Activated naive CD4-positive, alpha-beta T cell treated with anti-CD3 and anti-CD28 coated beads, Interleukin-2, amount 10 ng/mL, durations not matched to agents 7 days and 5 days (primary cell): Measurements from ENCODE around the gene CDHR3.

Experiments used
- CTCF ChIA-PET: fragments of 350-600 bp; sonication (Branson Sonifier 250); formaldehyde crosslinking; loops from one replicate; lab custom pipeline; 2021; ENCODE audit warnings: antibody characterized with exemption; lab: Charles Lee
- DNase-seq: peaks from one replicate; pipeline ENCODE4 v3.0.0-alpha.2; 2020
- H3K27ac Mint-ChIP-seq: one replicate; pipeline ENCODE4 v1.8.0; 2021; ENCODE audit warnings: mild to moderate bottlenecking, moderate library complexity, mixed read lengths
- H3K27me3 Mint-ChIP-seq: one replicate; pipeline ENCODE4 v1.8.0; 2021; ENCODE audit warnings: mild to moderate bottlenecking, mixed read lengths
- H3K36me3 Mint-ChIP-seq: one replicate; pipeline ENCODE4 v1.8.0; 2021; ENCODE audit warnings: mixed read lengths
- H3K4me1 Mint-ChIP-seq: one replicate; pipeline ENCODE4 v1.8.0; 2021; ENCODE audit warnings: mixed read lengths
- H3K4me3 Mint-ChIP-seq: one replicate; pipeline ENCODE4 v1.8.0; 2021; ENCODE audit warnings: mild to moderate bottlenecking, moderate library complexity, mixed read lengths
- H3K9me3 Mint-ChIP-seq: one replicate; pipeline ENCODE4 v1.8.0; 2021; ENCODE audit warnings: mixed read lengths

CDHR3 gene

GRCh38 chr7:106065575-106066500, 102.8 kb downstream of the CDHR3 start:
- no peak for DNase-seq
- H3K27me3 Mint-ChIP-seq, result no peaks in the 10 kb centered on the region
- H3K4me3 Mint-ChIP-seq, result no peak overlapping the region
- CTCF ChIA-PET, result interaction anchor here (2.6 kb wide), 1 partner anchor 88 kb away, joined by 7 read pairs; no protein-coding TSS in a partner anchor
- H3K36me3 Mint-ChIP-seq, result no peaks in the 10 kb centered on the region
- H3K9me3 Mint-ChIP-seq, result no peaks in the 10 kb centered on the region
- no peak overlapping the region for H3K27ac Mint-ChIP-seq
- peaks cover 41% of the 10 kb centered on the region for H3K4me1 Mint-ChIP-seq

GRCh38 chr7:106067678-106068077, 104.6 kb downstream of the CDHR3 start:
- Mint-ChIP-seq H3K36me3 (peaks cover 1% of the 10 kb centered on the region), H3K27ac (no peak overlapping the region), H3K9me3 (no peaks in the 10 kb centered on the region), H3K4me1 (peaks cover 49% of the 10 kb centered on the region), H3K4me3 (no peak overlapping the region), H3K27me3 (no peaks in the 10 kb centered on the region)
- CTCF ChIA-PET, result no interaction called here
- no peak for DNase-seq

- Mint-ChIP-seq H3K27me3 (no peaks in the 10 kb centered on the region), H3K4me1 (peaks cover 49% of the 10 kb centered on the region), H3K36me3 (peaks cover 1% of the 10 kb centered on the region), H3K9me3 (no peaks in the 10 kb centered on the region), H3K4me3 (no peak overlapping the region), H3K27ac (no peak overlapping the region)
- CTCF ChIA-PET, result no interaction called here
- no peak for DNase-seq
Observed at GRCh38 chr7:106068538-106068961, 105.5 kb downstream of the CDHR3 start.

GRCh38 chr7:106068986-106069385, 105.9 kb downstream of the CDHR3 start:
- Mint-ChIP-seq H3K4me1 (peaks cover 49% of the 10 kb centered on the region), H3K27me3 (no peaks in the 10 kb centered on the region), H3K27ac (no peak overlapping the region), H3K9me3 (no peaks in the 10 kb centered on the region), H3K4me3 (no peak overlapping the region), H3K36me3 (peaks cover 1% of the 10 kb centered on the region)
- no peak for DNase-seq
- CTCF ChIA-PET, result no interaction called here

GRCh38 chr7:106069471-106070200, 106.6 kb downstream of the CDHR3 start:
- H3K4me3 Mint-ChIP-seq, result no peak overlapping the region
- no peaks in the 10 kb centered on the region for H3K27me3 Mint-ChIP-seq
- H3K4me1 Mint-ChIP-seq, result peaks cover 54% of the 10 kb centered on the region
- CTCF ChIA-PET, result interaction anchor here (1.2 kb wide), 1 partner anchor 12 kb away, joined by 3 read pairs; no protein-coding TSS in a partner anchor
- H3K9me3 Mint-ChIP-seq, result no peaks in the 10 kb centered on the region
- H3K27ac Mint-ChIP-seq, result peak overlapping the region; percentile 58
- no peak for DNase-seq
- H3K36me3 Mint-ChIP-seq, result peaks cover 1% of the 10 kb centered on the region

- Mint-ChIP-seq H3K27ac (no peak overlapping the region), H3K36me3 (peaks cover 1% of the 10 kb centered on the region), H3K4me3 (no peak overlapping the region), H3K9me3 (no peaks in the 10 kb centered on the region), H3K4me1 (peaks cover 56% of the 10 kb centered on the region), H3K27me3 (no peaks in the 10 kb centered on the region)
- CTCF ChIA-PET, result interaction anchor here (1.2 to 2.1 kb wide), 2 partner anchors 12 to 84 kb away, joined by 3 to 16 read pairs; no protein-coding TSS in a partner anchor
- no peak for DNase-seq
Observed at GRCh38 chr7:106070201-106070551, 107.1 kb downstream of the CDHR3 start.

GRCh38 chr7:106070567-106071254, 107.6 kb downstream of the CDHR3 start:
- H3K27me3 Mint-ChIP-seq, result no peaks in the 10 kb centered on the region
- no peak for DNase-seq
- H3K4me3 Mint-ChIP-seq, result peak overlapping the region; percentile 67
- no peaks in the 10 kb centered on the region for H3K9me3 Mint-ChIP-seq
- CTCF ChIA-PET, result interaction anchor here (0.6 to 2.1 kb wide), 5 partner anchors 13 to 85 kb away, joined by 3 to 16 read pairs (median 3); no protein-coding TSS in a partner anchor
- peaks cover 1% of the 10 kb centered on the region for H3K36me3 Mint-ChIP-seq
- H3K4me1 Mint-ChIP-seq, result peaks cover 56% of the 10 kb centered on the region
- H3K27ac Mint-ChIP-seq, result peak overlapping the region; percentile 99

- CTCF ChIA-PET, result interaction anchor here (0.6 to 2.1 kb wide), 7 partner anchors 11 to 84 kb away, joined by 3 to 16 read pairs (median 4); no protein-coding TSS in a partner anchor
- H3K4me3 Mint-ChIP-seq, result peak overlapping the region; percentile 67
- H3K27ac Mint-ChIP-seq, result peak overlapping the region; percentile 99
- H3K4me1 Mint-ChIP-seq, result peaks cover 58% of the 10 kb centered on the region
- DNase-seq, result peak; percentile 63
- peaks cover 1% of the 10 kb centered on the region for H3K36me3 Mint-ChIP-seq
- no peaks in the 10 kb centered on the region for H3K27me3 Mint-ChIP-seq
- no peaks in the 10 kb centered on the region for H3K9me3 Mint-ChIP-seq
Observed at GRCh38 chr7:106071356-106071998, 108.4 kb downstream of the CDHR3 start.

- Mint-ChIP-seq H3K27ac (peak overlapping the region; percentile 99), H3K9me3 (no peaks in the 10 kb centered on the region), H3K4me1 (peaks cover 61% of the 10 kb centered on the region)
Observed at GRCh38 chr7:106071999-106072714, 109.1 kb downstream of the CDHR3 start.

GRCh38 chr7:106072715-106073091, 109.6 kb downstream of the CDHR3 start:
- Mint-ChIP-seq H3K36me3 (peaks cover 1% of the 10 kb centered on the region), H3K4me1 (peaks cover 64% of the 10 kb centered on the region), H3K4me3 (no peak overlapping the region), H3K27ac (peak overlapping the region; percentile 99), H3K27me3 (no peaks in the 10 kb centered on the region), H3K9me3 (no peaks in the 10 kb centered on the region)
- no peak for DNase-seq
- CTCF ChIA-PET, result interaction anchor here (0.8 to 2.0 kb wide), 3 partner anchors 15 to 104 kb away, joined by 3 to 9 read pairs (median 4); no protein-coding TSS in a partner anchor

More at GRCh38 chr7:106071999-106072714, 109.1 kb downstream of the CDHR3 start:
- no peak for DNase-seq
- peaks cover 1% of the 10 kb centered on the region for H3K36me3 Mint-ChIP-seq
- peak overlapping the region; percentile 67 for H3K4me3 Mint-ChIP-seq
- no peaks in the 10 kb centered on the region for H3K27me3 Mint-ChIP-seq
- CTCF ChIA-PET, result interaction anchor here (0.8 to 2.1 kb wide), 5 partner anchors 14 to 104 kb away, joined by 3 to 16 read pairs (median 5); no protein-coding TSS in a partner anchor

- DNase-seq, result no peak
- peaks cover 64% of the 10 kb centered on the region for H3K4me1 Mint-ChIP-seq
- H3K27me3 Mint-ChIP-seq, result no peaks in the 10 kb centered on the region
- peak overlapping the region; percentile 60 for H3K27ac Mint-ChIP-seq
- no peak overlapping the region for H3K4me3 Mint-ChIP-seq
- CTCF ChIA-PET, result interaction anchor here (2.0 kb wide), 1 partner anchor 16 kb away, joined by 9 read pairs; no protein-coding TSS in a partner anchor
- peaks cover 1% of the 10 kb centered on the region for H3K36me3 Mint-ChIP-seq
- H3K9me3 Mint-ChIP-seq, result no peaks in the 10 kb centered on the region
Observed at GRCh38 chr7:106073701-106074100, 110.6 kb downstream of the CDHR3 start.

GRCh38 chr7:106074257-106074656, 111.2 kb downstream of the CDHR3 start:
- H3K27ac Mint-ChIP-seq, result peak overlapping the region; percentile 63
- H3K4me3 Mint-ChIP-seq, result no peak overlapping the region
- no peak for DNase-seq
- H3K9me3 Mint-ChIP-seq, result no peaks in the 10 kb centered on the region
- CTCF ChIA-PET, result interaction anchor here (1.4 to 1.7 kb wide), 2 partner anchors 13 to 52 kb away, joined by 4 read pairs; no protein-coding TSS in a partner anchor
- H3K27me3 Mint-ChIP-seq, result no peaks in the 10 kb centered on the region
- peaks cover 1% of the 10 kb centered on the region for H3K36me3 Mint-ChIP-seq
- H3K4me1 Mint-ChIP-seq, result peaks cover 62% of the 10 kb centered on the region
